Lung (tissue), 12 donors: ENCODE data around the gene SCYGR5. TPM values are rescaled to one million over a fixed set of nuclear protein-coding genes. Genes with fewer than 3 reads are reported as not detected.

ENCODE experiments used
- ATAC-seq: fragments of 200-7000 bp; cut with Tn5 transposase; one replicate; pipeline ENCODE4 v1.9.1; 2020; ENCODE audit warnings: moderate number of reproducible peaks; ENCODE audit not compliant: insufficient read depth, low FRiP score
- DNase-seq, 3 donors: peaks; one replicate each; pipeline ENCODE4 v3.0.0-alpha.2; 2013 to 2017
- H3K27ac ChIP-seq, 2 donors: one replicate each; pipeline ENCODE4 v1.5.1; 2013; ENCODE audit warnings: mild to moderate bottlenecking in 2 of 2, moderate library complexity in 2 of 2, control low read depth in 1 of 2, inconsistent platforms in 1 of 2, low read depth in 1 of 2, low read length in 1 of 2
- H3K27me3 ChIP-seq, 3 donors: one replicate each; pipeline ENCODE4 v1.5.1; 2013; ENCODE audit warnings: low read length in 2 of 3; ENCODE audit not compliant: control insufficient read depth in 3 of 3, insufficient read depth in 3 of 3
- H3K36me3 ChIP-seq, 4 donors: one replicate each; pipeline ENCODE4 v1.5.1; 2013; ENCODE audit warnings: low read length in 4 of 4, mild to moderate bottlenecking in 1 of 4, moderate library complexity in 1 of 4; ENCODE audit not compliant: control insufficient read depth in 4 of 4, insufficient read depth in 4 of 4
- H3K4me1 ChIP-seq, 5 donors: one replicate each; pipeline ENCODE4 v1.5.1; 2013; ENCODE audit warnings: low read length in 5 of 5, mild to moderate bottlenecking in 2 of 5, moderate library complexity in 1 of 5; ENCODE audit not compliant: control insufficient read depth in 5 of 5, insufficient read depth in 5 of 5
- H3K4me3 ChIP-seq: one replicate; pipeline ENCODE4 v1.5.1; 2013; ENCODE audit warnings: mild to moderate bottlenecking, control low read depth, moderate library complexity
- H3K9ac ChIP-seq, 2 donors: one replicate each; pipeline ENCODE4 v1.5.1; 2013; ENCODE audit warnings: low read length in 2 of 2, control low read depth in 1 of 2; ENCODE audit not compliant: insufficient read depth in 1 of 2
- H3K9me3 ChIP-seq, 4 donors: one replicate each; pipeline ENCODE4 v1.5.1; 2013; ENCODE audit warnings: low read length in 3 of 4, mild to moderate bottlenecking in 1 of 4, moderate library complexity in 1 of 4; ENCODE audit not compliant: control insufficient read depth in 4 of 4, insufficient read depth in 3 of 4
- CTCF ChIP-seq: IDR thresholded peaks from 2 replicates; pipeline ENCODE4 v1.5.1; 2012; ENCODE audit warnings: mild to moderate bottlenecking; ENCODE audit errors: control extremely low read depth, extremely low read depth
- WGBS, 2 donors: extraction: QIAGEN DNeasy Blood & Tissue Kit; methylation state at CpG; one replicate each; pipeline ENCODE4 v1.1.7; 2013; 5-methylcytosine and 5-hydroxymethylcytosine counted together
- polyA plus RNA-seq, 2 donors: library from polyadenylated mRNA; stranded (reverse); fragments of 200-250 nt; gene quantifications; one replicate each; pipeline ENCODE4 v1.2.1, GENCODE V29; 2013
- total RNA-seq, 2 donors: library from RNA; depleted of rRNA in 1 of 2; stranded (reverse); fragments of >200 nt in 1 of 2; gene quantifications; one replicate each; pipeline ENCODE4 v1.2.1, GENCODE V29; 2014 to 2021
- donor health status: control.
- donor health status: control.
- donor health status: Bipolar disorder and iron deficiency.
- donor health status: healthy.
- donor health status: DM: yes; HTN: yes; CAD: no.

Gene SCYGR5
- total and polyA plus RNA-seq, 4 donors = not detected

- 66 to 80% methylated on average over 7 of the region's 7 CpGs for WGBS, 2 donors
- DNase-seq (no peak), ATAC-seq (no peak)
- Histone ChIP-seq H3K4me1 (no peaks in the 10 kb centered on the region), H3K36me3 (no peaks in the 10 kb centered on the region), H3K9ac (no peak overlapping the region), H3K27ac (no peak overlapping the region), H3K27me3 (no peaks in the 10 kb centered on the region), H3K4me3 (no peak overlapping the region), H3K9me3 (peaks cover 0 to 1% (median 0%) of the 10 kb centered on the region in 4 donors)
- TF ChIP-seq CTCF = no peak
Observed at GRCh38 chr2:227661025-227661649, 5.5 kb upstream of the SCYGR5 start.

GRCh38 chr2:227661827-227662226 is 4.8 kb upstream of the SCYGR5 start:
- 32 to 49% methylated on average over 3 of the region's 3 CpGs for WGBS, 2 donors
- H3K4me3 ChIP-seq = no peak overlapping the region
- DNase-seq (no peak), ATAC-seq (no peak)
- no peak overlapping the region for H3K27ac ChIP-seq
- no peaks in the 10 kb centered on the region for H3K36me3 ChIP-seq
- TF ChIP-seq CTCF = no peak
- no peaks in the 10 kb centered on the region for H3K27me3 ChIP-seq
- peaks cover 0 to 1% (median 0%) of the 10 kb centered on the region in 4 donors for H3K9me3 ChIP-seq
- H3K4me1 ChIP-seq = no peaks in the 10 kb centered on the region
- H3K9ac ChIP-seq = no peak overlapping the region

DNA sequence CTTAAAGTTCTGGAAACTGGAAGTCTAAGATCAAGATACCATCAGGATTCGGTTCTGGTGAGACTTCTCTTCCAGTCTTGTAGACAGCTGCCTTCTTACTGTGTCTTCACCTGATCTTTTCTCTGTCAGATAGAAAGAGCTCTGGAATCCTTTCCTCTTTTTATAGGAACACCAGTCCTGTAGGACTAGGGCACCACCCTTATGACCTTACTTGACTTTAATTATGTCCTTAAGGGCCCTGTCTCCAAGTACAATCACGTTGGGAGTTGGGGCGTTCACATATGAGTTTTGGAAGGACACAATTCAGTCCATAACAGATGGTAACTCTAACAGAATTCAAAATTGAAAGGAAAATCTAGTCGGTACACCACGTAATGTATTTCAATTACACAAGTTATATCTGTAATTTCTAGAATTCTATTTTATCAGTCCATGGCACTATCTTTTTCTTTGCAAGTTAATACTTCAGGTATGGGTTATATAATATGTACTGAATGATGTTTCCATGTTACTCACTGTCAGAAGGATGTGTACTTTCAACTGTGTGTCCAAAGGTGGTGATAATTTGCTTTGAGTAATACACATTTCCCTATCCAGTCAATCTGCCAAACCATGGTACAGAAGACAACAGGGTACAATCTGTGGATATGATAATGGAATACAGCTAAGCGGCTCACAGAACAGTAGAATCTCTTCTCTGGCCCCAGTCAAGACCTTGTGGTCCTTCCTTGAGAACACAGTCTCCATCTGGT is 1.2 kb upstream of the SCYGR5 start:
- no peak for ATAC-seq
- H3K4me3 ChIP-seq = no peak overlapping the region
- TF ChIP-seq CTCF = no peak
- peaks cover 0 to 1% (median 0%) of the 10 kb centered on the region in 4 donors for H3K9me3 ChIP-seq
- no peak overlapping the region for H3K27ac ChIP-seq
- 87 to 90% methylated on average over 6 of the region's 6 CpGs for WGBS, 2 donors
- no peaks in the 10 kb centered on the region for H3K27me3 ChIP-seq
- no peak overlapping the region for H3K9ac ChIP-seq
- no peaks in the 10 kb centered on the region for H3K36me3 ChIP-seq
- H3K4me1 ChIP-seq = no peaks in the 10 kb centered on the region
- DNase-seq = no peak
